ENCODE measurements around the gene NUDT14. TPM values are rescaled to one million over a fixed set of nuclear protein-coding genes. Genes with fewer than 3 reads are reported as not detected.

NUDT14 gene
- total RNA-seq, 2 donors from 2014 or later: 17.1 to 18.9 TPM

GRCh38 chr14:105207996-105208737 lies 27.1 kb upstream of the NUDT14 start:
- Histone ChIP-seq H3K27ac (no peak overlapping the region), H3K36me3 (peaks cover 10% of the 10 kb centered on the region), H3K27me3 (no peaks in the 10 kb centered on the region), H3K4me1 (peaks cover 0 to 46% of the 10 kb centered on the region in 2 donors), H3K4me3 (no peak overlapping the region), H3K9me3 (no peaks in the 10 kb centered on the region)
- no peak for DNase-seq (ENCODE audit: low spot score)
- no peak for TF ChIP-seq CTCF (IDR thresholded peaks at IDR 0.05)

- H3K27ac ChIP-seq: peak overlapping the region in 1 of 2 donors; percentile 15
- no peaks in the 10 kb centered on the region for H3K27me3 ChIP-seq
- no peak overlapping the region for H3K4me3 ChIP-seq
- TF ChIP-seq CTCF (IDR thresholded peaks at IDR 0.05): peak in 1 of 2 donors; percentile 31
- no peaks in the 10 kb centered on the region for H3K9me3 ChIP-seq
- DNase-seq (ENCODE audit: low spot score): no peak
- peaks cover 0 to 53% of the 10 kb centered on the region in 2 donors for H3K4me1 ChIP-seq
- peaks cover 7% of the 10 kb centered on the region for H3K36me3 ChIP-seq
These were observed 26.4 kb upstream of the NUDT14 start for GRCh38 chr14:105207460-105207901.

GRCh38 chr14:105206873-105207272 lies 25.8 kb upstream of the NUDT14 start:
- H3K4me3 ChIP-seq: no peak overlapping the region
- peaks cover 7% of the 10 kb centered on the region for H3K36me3 ChIP-seq
- no peak for DNase-seq (ENCODE audit: low spot score)
- H3K4me1 ChIP-seq: peaks cover 0 to 59% of the 10 kb centered on the region in 2 donors
- H3K27me3 ChIP-seq: no peaks in the 10 kb centered on the region
- peak overlapping the region in 1 of 2 donors; percentile 15 for H3K27ac ChIP-seq
- no peaks in the 10 kb centered on the region for H3K9me3 ChIP-seq
- TF ChIP-seq CTCF (IDR thresholded peaks at IDR 0.05): no peak

- Histone ChIP-seq H3K9me3 (no peaks in the 10 kb centered on the region), H3K27me3 (no peaks in the 10 kb centered on the region), H3K36me3 (peaks cover 7% of the 10 kb centered on the region), H3K27ac (peak overlapping the region in 1 of 2 donors; percentile 49), H3K4me1 (peaks cover 0 to 71% of the 10 kb centered on the region in 2 donors), H3K4me3 (no peak overlapping the region)
- no peak for DNase-seq (ENCODE audit: low spot score)
- TF ChIP-seq CTCF (IDR thresholded peaks at IDR 0.05): no peak
These were observed 24.6 kb upstream of the NUDT14 start for GRCh38 chr14:105205673-105206208.

- Histone ChIP-seq H3K4me3 (no peak overlapping the region), H3K27ac (peak overlapping the region in 1 of 2 donors; percentile 49), H3K27me3 (no peaks in the 10 kb centered on the region), H3K36me3 (peaks cover 3% of the 10 kb centered on the region), H3K9me3 (no peaks in the 10 kb centered on the region), H3K4me1 (peaks cover 0 to 72% of the 10 kb centered on the region in 2 donors)
- DNase-seq (ENCODE audit: low spot score): no peak
- no peak for TF ChIP-seq CTCF (IDR thresholded peaks at IDR 0.05)
These were observed 24.0 kb upstream of the NUDT14 start for GRCh38 chr14:105204931-105205672.

Measured in right atrium auricular region (tissue), 2 donors.